HepG2 (cell line): Measurements from ENCODE around the gene RRN3. TPM values are rescaled to one million over a fixed set of nuclear protein-coding genes. Genes with fewer than 3 reads are reported as not detected.

Experiments
- BORCS8-MEF2B ChIP-seq: sonication (generic); formaldehyde crosslinking; IDR thresholded peaks from 2 replicates; pipeline ENCODE4 v1.8.0; 2022; ENCODE audit warnings: mild to moderate bottlenecking, missing genetic modification reagents
- GABPB1 ChIP-seq: IDR thresholded peaks from 2 replicates; pipeline ENCODE4 v1.6.1; 2016; ENCODE audit warnings: mild to moderate bottlenecking, missing genetic modification reagents, moderate library complexity, missing compliant biosample characterization
- NR2C2 ChIP-seq: sonication (generic); formaldehyde crosslinking; IDR thresholded peaks from 2 replicates; pipeline ENCODE4 v1.4.0; 2020; ENCODE audit warnings: missing genetic modification reagents, mild to moderate bottlenecking, moderate library complexity, borderline replicate concordance
- NR2F1 ChIP-seq, 2 experiments: fragments of 450-650 bp in 1 of 2; formaldehyde crosslinking in 1 of 2; IDR thresholded peaks; 2 replicates each; pipeline versions ENCODE4 v1.5.0 to v1.6.1; 2016 to 2020; ENCODE audit warnings: mild to moderate bottlenecking in 1 of 2, missing compliant biosample characterization in 1 of 2, missing genetic modification reagents in 1 of 2, moderate library complexity in 1 of 2
- POLR2G ChIP-seq: fragments of 200-400 bp; formaldehyde crosslinking; IDR thresholded peaks from 2 replicates; pipeline ENCODE4 v1.6.1; 2018; ENCODE audit warnings: mild to moderate bottlenecking, low read depth, low read length, moderate library complexity
- RARA ChIP-seq: IDR thresholded peaks from 2 replicates; pipeline ENCODE4 v1.6.1; 2016; ENCODE audit warnings: missing genetic modification reagents, missing compliant biosample characterization
- SOX6 ChIP-seq, 2 experiments: fragments of 450-650 bp in 1 of 2; sonication (generic) in 1 of 2; formaldehyde crosslinking in 1 of 2; IDR thresholded peaks; 2 replicates each; pipeline versions ENCODE4 v1.4.0 to v1.6.1; 2017 to 2020; ENCODE audit warnings: antibody characterized with exemption in 1 of 2, mild to moderate bottlenecking in 1 of 2, missing genetic modification reagents in 1 of 2
- TEAD3 ChIP-seq: optimal IDR thresholded peaks from 2 replicates; pipeline ENCODE3; 2016; ENCODE audit warnings: borderline replicate concordance
- THAP11 ChIP-seq: IDR thresholded peaks from 2 replicates; pipeline ENCODE4 v1.6.1; 2016; ENCODE audit warnings: missing biosample characterization, missing genetic modification reagents
- ZNF230 ChIP-seq: sonication (generic); formaldehyde crosslinking; IDR thresholded peaks from 2 replicates; pipeline ENCODE4 v1.4.0; 2020; ENCODE audit warnings: mild to moderate bottlenecking, missing genetic modification reagents
- ZNF354B ChIP-seq: sonication (generic); formaldehyde crosslinking; IDR thresholded peaks from 2 replicates; pipeline ENCODE4 v1.8.0; 2022; ENCODE audit warnings: mild to moderate bottlenecking, missing genetic modification reagents
- polyA plus RNA-seq, 8 experiments: library from polyadenylated mRNA; depleted of rRNA in 3 of 8; stranded (reverse) in 7 of 8; unstranded in 1 of 8; fragments of >200 nt; fragmentation: Illumina TruSeq in 4 of 8; extraction: Trizol in 4 of 8; gene quantifications; 2 replicates each; pipeline versions ENCODE4 v1.2.1 to v1.2.3, GENCODE V29; 2011 to 2016; ENCODE audit warnings: low read depth in 4 of 8, missing spikeins in 1 of 8, mixed read lengths in 1 of 8; ENCODE audit not compliant: insufficient read depth in 1 of 8
- total RNA-seq, 5 experiments: library from RNA; depleted of rRNA; stranded (reverse); fragments of >200 nt; fragmentation: Illumina TruSeq; extraction: Trizol; gene quantifications; 2 replicates each; pipeline ENCODE4 v1.2.3, GENCODE V29; 2016; ENCODE audit warnings: low read depth in 1 of 5
- TF ChIP-seq, protein P1 (sequence below): sonication (generic); formaldehyde crosslinking; conservative IDR thresholded peaks from 2 replicates; pipeline ENCODE4 v1.4.0; 2020; ENCODE audit warnings: mild to moderate bottlenecking, missing genetic modification reagents, moderate library complexity
- TF ChIP-seq, protein P2 (sequence below): sonication (generic); formaldehyde crosslinking; IDR thresholded peaks from 2 replicates; pipeline ENCODE4 v1.9.0; 2022; ENCODE audit warnings: missing genetic modification reagents, mild to moderate bottlenecking, borderline replicate concordance
- TF ChIP-seq, protein P3 (sequence below): sonication (generic); formaldehyde crosslinking; IDR thresholded peaks from 2 replicates; pipeline ENCODE4 v1.4.0; 2020; ENCODE audit warnings: low read depth, mild to moderate bottlenecking, missing genetic modification reagents
- TF ChIP-seq, protein P4 (sequence below): sonication (generic); formaldehyde crosslinking; IDR thresholded peaks from 2 replicates; pipeline ENCODE4 v1.5.1; 2020; ENCODE audit warnings: mild to moderate bottlenecking, missing genetic modification reagents, moderate library complexity

Gene RRN3
- total and polyA plus RNA-seq, 2 of the 13 experiments (the other 11 are each of a cell fraction or from before 2014, with no cell fraction given) = 45.8 to 67.0 TPM

DNA sequence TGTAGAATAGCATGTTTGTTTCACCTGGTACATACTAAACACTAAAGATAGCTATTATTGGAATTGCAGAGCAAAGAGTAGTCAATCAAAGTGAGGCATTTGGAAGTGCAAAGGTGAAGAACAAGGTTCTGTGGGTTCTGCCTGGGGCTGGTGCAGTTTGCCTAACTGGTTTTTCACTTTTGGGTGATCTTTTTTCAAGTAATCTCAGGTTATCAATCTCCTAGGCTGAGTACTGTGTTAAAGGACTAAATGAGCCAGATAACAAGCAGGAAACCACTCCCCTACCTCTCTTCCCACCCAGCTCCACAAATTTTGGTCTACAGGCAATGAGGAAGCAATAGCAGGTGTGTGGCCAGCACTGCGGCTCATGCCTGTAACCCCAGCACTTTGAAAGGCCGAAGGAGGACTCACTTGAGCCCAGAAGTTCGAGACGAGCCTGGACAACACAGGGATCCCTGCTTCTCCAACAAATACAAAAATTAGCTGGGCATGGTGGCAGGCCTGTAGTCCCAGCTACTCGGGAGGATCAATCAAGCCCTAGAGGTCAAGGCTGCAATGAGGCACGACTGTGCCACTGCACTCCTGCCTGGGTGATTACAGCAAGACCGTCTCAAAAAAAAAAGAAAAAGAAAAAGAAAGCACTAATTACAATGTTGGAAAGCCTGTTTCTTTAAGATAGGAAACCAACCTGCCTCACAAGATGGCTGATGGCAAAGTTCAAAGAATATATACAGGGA lies 36.2 kb downstream of the RRN3 start (continued):
- TF ChIP-seq POLR2G = 0 out of 2 replicates have a peak, but pooled peaks have one; percentile 11
- TF ChIP-seq GABPB1 (CRISPR knock-in tag) = 0 out of 2 replicates have a peak, but pooled peaks have one; percentile 7
- TF ChIP-seq, protein P1, sequence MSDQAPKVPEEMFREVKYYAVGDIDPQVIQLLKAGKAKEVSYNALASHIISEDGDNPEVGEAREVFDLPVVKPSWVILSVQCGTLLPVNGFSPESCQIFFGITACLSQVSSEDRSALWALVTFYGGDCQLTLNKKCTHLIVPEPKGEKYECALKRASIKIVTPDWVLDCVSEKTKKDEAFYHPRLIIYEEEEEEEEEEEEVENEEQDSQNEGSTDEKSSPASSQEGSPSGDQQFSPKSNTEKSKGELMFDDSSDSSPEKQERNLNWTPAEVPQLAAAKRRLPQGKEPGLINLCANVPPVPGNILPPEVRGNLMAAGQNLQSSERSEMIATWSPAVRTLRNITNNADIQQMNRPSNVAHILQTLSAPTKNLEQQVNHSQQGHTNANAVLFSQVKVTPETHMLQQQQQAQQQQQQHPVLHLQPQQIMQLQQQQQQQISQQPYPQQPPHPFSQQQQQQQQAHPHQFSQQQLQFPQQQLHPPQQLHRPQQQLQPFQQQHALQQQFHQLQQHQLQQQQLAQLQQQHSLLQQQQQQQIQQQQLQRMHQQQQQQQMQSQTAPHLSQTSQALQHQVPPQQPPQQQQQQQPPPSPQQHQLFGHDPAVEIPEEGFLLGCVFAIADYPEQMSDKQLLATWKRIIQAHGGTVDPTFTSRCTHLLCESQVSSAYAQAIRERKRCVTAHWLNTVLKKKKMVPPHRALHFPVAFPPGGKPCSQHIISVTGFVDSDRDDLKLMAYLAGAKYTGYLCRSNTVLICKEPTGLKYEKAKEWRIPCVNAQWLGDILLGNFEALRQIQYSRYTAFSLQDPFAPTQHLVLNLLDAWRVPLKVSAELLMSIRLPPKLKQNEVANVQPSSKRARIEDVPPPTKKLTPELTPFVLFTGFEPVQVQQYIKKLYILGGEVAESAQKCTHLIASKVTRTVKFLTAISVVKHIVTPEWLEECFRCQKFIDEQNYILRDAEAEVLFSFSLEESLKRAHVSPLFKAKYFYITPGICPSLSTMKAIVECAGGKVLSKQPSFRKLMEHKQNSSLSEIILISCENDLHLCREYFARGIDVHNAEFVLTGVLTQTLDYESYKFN = peak; percentile 58; the same call in 1 of the 2 replicates
- TF ChIP-seq NR2F1 (CRISPR knock-in tag; IDR thresholded peaks at IDR 0.05) = peak in 1 of 2 experiments; percentile 56; a peak in 2 of 4 replicates
- TF ChIP-seq ZNF354B (CRISPR knock-in tag) = 0 out of 2 replicates have a peak, but pooled peaks have one; percentile 27
- peak; percentile 56; the same call in 1 of the 2 replicates for TF ChIP-seq BORCS8-MEF2B (CRISPR knock-in tag)
- peak; percentile 13; the same call in 1 of the 2 replicates for TF ChIP-seq THAP11
- no peak for TF ChIP-seq SOX6 (IDR thresholded peaks at IDR 0.05)
- 0 out of 2 replicates have a peak, but pooled peaks have one; percentile 14 for TF ChIP-seq SOX6 (CRISPR knock-in tag; IDR thresholded peaks at IDR 0.05)
- TF ChIP-seq, protein P2, sequence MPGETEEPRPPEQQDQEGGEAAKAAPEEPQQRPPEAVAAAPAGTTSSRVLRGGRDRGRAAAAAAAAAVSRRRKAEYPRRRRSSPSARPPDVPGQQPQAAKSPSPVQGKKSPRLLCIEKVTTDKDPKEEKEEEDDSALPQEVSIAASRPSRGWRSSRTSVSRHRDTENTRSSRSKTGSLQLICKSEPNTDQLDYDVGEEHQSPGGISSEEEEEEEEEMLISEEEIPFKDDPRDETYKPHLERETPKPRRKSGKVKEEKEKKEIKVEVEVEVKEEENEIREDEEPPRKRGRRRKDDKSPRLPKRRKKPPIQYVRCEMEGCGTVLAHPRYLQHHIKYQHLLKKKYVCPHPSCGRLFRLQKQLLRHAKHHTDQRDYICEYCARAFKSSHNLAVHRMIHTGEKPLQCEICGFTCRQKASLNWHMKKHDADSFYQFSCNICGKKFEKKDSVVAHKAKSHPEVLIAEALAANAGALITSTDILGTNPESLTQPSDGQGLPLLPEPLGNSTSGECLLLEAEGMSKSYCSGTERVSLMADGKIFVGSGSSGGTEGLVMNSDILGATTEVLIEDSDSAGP (CRISPR knock-in tag) = 0 out of 2 replicates have a peak, but pooled peaks have one; percentile 34
- TF ChIP-seq, protein P3, sequence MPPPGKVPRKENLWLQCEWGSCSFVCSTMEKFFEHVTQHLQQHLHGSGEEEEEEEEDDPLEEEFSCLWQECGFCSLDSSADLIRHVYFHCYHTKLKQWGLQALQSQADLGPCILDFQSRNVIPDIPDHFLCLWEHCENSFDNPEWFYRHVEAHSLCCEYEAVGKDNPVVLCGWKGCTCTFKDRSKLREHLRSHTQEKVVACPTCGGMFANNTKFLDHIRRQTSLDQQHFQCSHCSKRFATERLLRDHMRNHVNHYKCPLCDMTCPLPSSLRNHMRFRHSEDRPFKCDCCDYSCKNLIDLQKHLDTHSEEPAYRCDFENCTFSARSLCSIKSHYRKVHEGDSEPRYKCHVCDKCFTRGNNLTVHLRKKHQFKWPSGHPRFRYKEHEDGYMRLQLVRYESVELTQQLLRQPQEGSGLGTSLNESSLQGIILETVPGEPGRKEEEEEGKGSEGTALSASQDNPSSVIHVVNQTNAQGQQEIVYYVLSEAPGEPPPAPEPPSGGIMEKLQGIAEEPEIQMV (CRISPR knock-in tag) = no peak
- TF ChIP-seq, protein P4, sequence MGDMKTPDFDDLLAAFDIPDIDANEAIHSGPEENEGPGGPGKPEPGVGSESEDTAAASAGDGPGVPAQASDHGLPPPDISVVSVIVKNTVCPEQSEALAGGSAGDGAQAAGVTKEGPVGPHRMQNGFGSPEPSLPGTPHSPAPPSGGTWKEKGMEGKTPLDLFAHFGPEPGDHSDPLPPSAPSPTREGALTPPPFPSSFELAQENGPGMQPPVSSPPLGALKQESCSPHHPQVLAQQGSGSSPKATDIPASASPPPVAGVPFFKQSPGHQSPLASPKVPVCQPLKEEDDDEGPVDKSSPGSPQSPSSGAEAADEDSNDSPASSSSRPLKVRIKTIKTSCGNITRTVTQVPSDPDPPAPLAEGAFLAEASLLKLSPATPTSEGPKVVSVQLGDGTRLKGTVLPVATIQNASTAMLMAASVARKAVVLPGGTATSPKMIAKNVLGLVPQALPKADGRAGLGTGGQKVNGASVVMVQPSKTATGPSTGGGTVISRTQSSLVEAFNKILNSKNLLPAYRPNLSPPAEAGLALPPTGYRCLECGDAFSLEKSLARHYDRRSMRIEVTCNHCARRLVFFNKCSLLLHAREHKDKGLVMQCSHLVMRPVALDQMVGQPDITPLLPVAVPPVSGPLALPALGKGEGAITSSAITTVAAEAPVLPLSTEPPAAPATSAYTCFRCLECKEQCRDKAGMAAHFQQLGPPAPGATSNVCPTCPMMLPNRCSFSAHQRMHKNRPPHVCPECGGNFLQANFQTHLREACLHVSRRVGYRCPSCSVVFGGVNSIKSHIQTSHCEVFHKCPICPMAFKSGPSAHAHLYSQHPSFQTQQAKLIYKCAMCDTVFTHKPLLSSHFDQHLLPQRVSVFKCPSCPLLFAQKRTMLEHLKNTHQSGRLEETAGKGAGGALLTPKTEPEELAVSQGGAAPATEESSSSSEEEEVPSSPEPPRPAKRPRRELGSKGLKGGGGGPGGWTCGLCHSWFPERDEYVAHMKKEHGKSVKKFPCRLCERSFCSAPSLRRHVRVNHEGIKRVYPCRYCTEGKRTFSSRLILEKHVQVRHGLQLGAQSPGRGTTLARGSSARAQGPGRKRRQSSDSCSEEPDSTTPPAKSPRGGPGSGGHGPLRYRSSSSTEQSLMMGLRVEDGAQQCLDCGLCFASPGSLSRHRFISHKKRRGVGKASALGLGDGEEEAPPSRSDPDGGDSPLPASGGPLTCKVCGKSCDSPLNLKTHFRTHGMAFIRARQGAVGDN (CRISPR knock-in tag) = peak; percentile 26; the same call in 1 of the 2 replicates
- TF ChIP-seq TEAD3 (CRISPR knock-in tag) = peak; percentile 5
- 0 out of 2 replicates have a peak, but pooled peaks have one; percentile 45 for TF ChIP-seq ZNF230 (CRISPR knock-in tag)
- 0 out of 2 replicates have a peak, but pooled peaks have one; percentile 35 for TF ChIP-seq NR2C2 (CRISPR knock-in tag)
- peak; percentile 55 for TF ChIP-seq RARA (CRISPR knock-in tag)
